ENCODE measurements around the gene SYT14. TPM values are rescaled to one million over a fixed set of nuclear protein-coding genes. Genes with fewer than 3 reads are reported as not detected.
"Not testable (repeated sequence)": the region's sequence is repeated elsewhere in the genome, so short reads cannot be mapped to it uniquely, and the experiment has no call there.

Gene SYT14
- total RNA-seq, 1 experiment from 2014 or later = 12.0 TPM

DNA sequence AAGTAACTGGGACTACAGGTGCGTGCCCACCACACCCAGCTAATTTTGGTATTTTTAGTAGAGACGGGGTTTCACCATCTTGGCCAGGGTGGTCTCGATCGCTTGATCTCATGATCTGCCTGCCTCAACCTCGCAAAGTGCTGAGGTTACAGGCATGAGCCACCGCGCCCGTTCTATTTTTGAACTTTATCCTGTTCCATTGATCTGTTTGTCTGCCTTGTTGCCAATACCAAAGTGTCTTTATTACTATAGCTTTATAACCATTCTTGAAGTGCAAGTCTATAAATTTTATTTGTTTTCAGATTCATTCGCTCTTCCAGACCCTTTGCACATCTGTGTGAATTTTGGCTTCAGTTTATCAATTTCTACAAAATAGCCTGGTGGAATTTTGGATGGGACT, 28.0 kb downstream of the SYT14 start (continued):
- TF ChIP-seq, protein P1, sequence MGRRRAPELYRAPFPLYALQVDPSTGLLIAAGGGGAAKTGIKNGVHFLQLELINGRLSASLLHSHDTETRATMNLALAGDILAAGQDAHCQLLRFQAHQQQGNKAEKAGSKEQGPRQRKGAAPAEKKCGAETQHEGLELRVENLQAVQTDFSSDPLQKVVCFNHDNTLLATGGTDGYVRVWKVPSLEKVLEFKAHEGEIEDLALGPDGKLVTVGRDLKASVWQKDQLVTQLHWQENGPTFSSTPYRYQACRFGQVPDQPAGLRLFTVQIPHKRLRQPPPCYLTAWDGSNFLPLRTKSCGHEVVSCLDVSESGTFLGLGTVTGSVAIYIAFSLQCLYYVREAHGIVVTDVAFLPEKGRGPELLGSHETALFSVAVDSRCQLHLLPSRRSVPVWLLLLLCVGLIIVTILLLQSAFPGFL (CRISPR knock-in tag; IDR thresholded peaks at IDR 0.05; ENCODE audit: borderline replicate concordance) = no peak
- no peak for TF ChIP-seq CREM (CRISPR knock-in tag; IDR thresholded peaks at IDR 0.05)
- TF ChIP-seq, protein P2, sequence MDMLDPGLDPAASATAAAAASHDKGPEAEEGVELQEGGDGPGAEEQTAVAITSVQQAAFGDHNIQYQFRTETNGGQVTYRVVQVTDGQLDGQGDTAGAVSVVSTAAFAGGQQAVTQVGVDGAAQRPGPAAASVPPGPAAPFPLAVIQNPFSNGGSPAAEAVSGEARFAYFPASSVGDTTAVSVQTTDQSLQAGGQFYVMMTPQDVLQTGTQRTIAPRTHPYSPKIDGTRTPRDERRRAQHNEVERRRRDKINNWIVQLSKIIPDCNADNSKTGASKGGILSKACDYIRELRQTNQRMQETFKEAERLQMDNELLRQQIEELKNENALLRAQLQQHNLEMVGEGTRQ (CRISPR knock-in tag; IDR thresholded peaks at IDR 0.05) = no peak
- TF ChIP-seq ZNF671 (CRISPR knock-in tag; IDR thresholded peaks at IDR 0.05) = no peak
- no peak for TF ChIP-seq FOXK1 (CRISPR knock-in tag; IDR thresholded peaks at IDR 0.05)
- TF ChIP-seq NFYB (CRISPR knock-in tag; conservative IDR thresholded peaks at IDR 0.05; ENCODE audit: low read depth) = no peak

DNA sequence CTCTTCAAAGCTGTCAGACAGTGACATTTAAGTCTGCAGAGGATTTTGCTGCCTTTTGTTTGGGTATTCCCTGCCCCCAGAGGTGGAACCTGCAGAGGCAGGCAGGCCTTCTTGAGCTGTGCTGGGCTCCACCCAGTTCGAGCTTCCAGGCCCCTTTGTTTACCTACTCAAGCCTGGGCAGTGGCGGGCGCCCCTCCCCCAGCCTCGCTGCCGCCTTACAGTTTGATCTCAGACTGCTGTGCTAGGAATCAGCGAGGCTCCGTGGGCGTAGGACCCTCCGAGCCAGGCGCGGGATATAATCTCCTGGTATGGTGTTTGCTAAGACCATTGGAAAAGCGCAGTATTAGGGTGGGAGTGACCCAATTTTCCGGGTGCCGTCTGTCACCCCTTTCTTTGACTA, 40.7 kb downstream of the SYT14 start:
- CTCF ChIA-PET = interaction anchor here (0.9 kb wide), 1 partner anchor 79 kb away, joined by 3 read pairs; no protein-coding TSS in a partner anchor
- DNase-seq (ENCODE audit: low spot score) = peak; percentile 15
- Mint-ChIP-seq H3K36me3 (peaks cover 34% of the 10 kb centered on the region), H3K9me3 (peaks cover 36% of the 10 kb centered on the region)
- H3K27me3 Mint-ChIP-seq (ENCODE audit: low read depth); H3K4me3 Mint-ChIP-seq; H3K27ac Mint-ChIP-seq; POLR2A ChIA-PET; H3K4me1 Mint-ChIP-seq; ATAC-seq: not testable (repeated sequence)

DNA sequence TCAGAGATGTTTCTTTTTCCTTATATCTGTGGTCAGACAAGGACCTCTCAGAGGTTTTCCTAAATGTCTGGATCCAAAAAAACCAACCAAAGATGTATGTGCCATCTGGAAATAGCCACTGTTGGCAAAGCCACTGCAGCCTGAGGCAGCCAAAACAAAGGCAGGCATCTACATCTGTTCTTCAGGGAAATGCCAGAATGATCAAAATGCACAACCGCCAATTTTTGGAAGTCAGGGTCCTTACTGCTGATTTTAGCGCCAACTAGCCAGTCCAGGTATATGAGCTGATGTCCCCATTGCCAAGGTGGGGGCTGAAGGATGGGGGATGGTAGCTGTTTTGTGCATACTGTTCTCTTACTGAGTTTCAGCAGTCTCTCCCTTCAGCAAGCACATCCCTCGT, 45.9 kb downstream of the SYT14 start:
- no peak for ATAC-seq
- peaks cover 33% of the 10 kb centered on the region for H3K9me3 Mint-ChIP-seq
- no peaks in the 10 kb centered on the region for H3K27me3 Mint-ChIP-seq (ENCODE audit: low read depth)
- no peak overlapping the region for H3K27ac Mint-ChIP-seq
- peaks cover 26% of the 10 kb centered on the region for H3K36me3 Mint-ChIP-seq
- TF ChIP-seq ATF1 (CRISPR knock-in tag; IDR thresholded peaks at IDR 0.05) (no peak), ZNF121 (CRISPR knock-in tag; IDR thresholded peaks at IDR 0.05) (no peak), NFE2L1 (CRISPR knock-in tag; IDR thresholded peaks at IDR 0.05) (no peak), MXD4 (CRISPR knock-in tag; IDR thresholded peaks at IDR 0.05; ENCODE audit: borderline replicate concordance) (no peak)
- TF ChIP-seq, protein P3, sequence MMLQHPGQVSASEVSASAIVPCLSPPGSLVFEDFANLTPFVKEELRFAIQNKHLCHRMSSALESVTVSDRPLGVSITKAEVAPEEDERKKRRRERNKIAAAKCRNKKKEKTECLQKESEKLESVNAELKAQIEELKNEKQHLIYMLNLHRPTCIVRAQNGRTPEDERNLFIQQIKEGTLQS (CRISPR knock-in tag; conservative IDR thresholded peaks at IDR 0.05) = no peak
- TF ChIP-seq, protein P4, sequence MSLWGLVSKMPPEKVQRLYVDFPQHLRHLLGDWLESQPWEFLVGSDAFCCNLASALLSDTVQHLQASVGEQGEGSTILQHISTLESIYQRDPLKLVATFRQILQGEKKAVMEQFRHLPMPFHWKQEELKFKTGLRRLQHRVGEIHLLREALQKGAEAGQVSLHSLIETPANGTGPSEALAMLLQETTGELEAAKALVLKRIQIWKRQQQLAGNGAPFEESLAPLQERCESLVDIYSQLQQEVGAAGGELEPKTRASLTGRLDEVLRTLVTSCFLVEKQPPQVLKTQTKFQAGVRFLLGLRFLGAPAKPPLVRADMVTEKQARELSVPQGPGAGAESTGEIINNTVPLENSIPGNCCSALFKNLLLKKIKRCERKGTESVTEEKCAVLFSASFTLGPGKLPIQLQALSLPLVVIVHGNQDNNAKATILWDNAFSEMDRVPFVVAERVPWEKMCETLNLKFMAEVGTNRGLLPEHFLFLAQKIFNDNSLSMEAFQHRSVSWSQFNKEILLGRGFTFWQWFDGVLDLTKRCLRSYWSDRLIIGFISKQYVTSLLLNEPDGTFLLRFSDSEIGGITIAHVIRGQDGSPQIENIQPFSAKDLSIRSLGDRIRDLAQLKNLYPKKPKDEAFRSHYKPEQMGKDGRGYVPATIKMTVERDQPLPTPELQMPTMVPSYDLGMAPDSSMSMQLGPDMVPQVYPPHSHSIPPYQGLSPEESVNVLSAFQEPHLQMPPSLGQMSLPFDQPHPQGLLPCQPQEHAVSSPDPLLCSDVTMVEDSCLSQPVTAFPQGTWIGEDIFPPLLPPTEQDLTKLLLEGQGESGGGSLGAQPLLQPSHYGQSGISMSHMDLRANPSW (CRISPR knock-in tag; conservative IDR thresholded peaks at IDR 0.05; ENCODE audit: low read depth) = no peak
- TF ChIP-seq, protein P5, sequence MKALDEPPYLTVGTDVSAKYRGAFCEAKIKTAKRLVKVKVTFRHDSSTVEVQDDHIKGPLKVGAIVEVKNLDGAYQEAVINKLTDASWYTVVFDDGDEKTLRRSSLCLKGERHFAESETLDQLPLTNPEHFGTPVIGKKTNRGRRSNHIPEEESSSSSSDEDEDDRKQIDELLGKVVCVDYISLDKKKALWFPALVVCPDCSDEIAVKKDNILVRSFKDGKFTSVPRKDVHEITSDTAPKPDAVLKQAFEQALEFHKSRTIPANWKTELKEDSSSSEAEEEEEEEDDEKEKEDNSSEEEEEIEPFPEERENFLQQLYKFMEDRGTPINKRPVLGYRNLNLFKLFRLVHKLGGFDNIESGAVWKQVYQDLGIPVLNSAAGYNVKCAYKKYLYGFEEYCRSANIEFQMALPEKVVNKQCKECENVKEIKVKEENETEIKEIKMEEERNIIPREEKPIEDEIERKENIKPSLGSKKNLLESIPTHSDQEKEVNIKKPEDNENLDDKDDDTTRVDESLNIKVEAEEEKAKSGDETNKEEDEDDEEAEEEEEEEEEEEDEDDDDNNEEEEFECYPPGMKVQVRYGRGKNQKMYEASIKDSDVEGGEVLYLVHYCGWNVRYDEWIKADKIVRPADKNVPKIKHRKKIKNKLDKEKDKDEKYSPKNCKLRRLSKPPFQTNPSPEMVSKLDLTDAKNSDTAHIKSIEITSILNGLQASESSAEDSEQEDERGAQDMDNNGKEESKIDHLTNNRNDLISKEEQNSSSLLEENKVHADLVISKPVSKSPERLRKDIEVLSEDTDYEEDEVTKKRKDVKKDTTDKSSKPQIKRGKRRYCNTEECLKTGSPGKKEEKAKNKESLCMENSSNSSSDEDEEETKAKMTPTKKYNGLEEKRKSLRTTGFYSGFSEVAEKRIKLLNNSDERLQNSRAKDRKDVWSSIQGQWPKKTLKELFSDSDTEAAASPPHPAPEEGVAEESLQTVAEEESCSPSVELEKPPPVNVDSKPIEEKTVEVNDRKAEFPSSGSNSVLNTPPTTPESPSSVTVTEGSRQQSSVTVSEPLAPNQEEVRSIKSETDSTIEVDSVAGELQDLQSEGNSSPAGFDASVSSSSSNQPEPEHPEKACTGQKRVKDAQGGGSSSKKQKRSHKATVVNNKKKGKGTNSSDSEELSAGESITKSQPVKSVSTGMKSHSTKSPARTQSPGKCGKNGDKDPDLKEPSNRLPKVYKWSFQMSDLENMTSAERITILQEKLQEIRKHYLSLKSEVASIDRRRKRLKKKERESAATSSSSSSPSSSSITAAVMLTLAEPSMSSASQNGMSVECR (CRISPR knock-in tag; IDR thresholded peaks at IDR 0.05; ENCODE audit: borderline replicate concordance) = no peak
- TF ChIP-seq, protein P6, sequence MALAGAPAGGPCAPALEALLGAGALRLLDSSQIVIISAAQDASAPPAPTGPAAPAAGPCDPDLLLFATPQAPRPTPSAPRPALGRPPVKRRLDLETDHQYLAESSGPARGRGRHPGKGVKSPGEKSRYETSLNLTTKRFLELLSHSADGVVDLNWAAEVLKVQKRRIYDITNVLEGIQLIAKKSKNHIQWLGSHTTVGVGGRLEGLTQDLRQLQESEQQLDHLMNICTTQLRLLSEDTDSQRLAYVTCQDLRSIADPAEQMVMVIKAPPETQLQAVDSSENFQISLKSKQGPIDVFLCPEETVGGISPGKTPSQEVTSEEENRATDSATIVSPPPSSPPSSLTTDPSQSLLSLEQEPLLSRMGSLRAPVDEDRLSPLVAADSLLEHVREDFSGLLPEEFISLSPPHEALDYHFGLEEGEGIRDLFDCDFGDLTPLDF (CRISPR knock-in tag; IDR thresholded peaks at IDR 0.05) = no peak
- TF ChIP-seq, protein P2 (CRISPR knock-in tag; IDR thresholded peaks at IDR 0.05) = no peak
- TF ChIP-seq, protein P7, sequence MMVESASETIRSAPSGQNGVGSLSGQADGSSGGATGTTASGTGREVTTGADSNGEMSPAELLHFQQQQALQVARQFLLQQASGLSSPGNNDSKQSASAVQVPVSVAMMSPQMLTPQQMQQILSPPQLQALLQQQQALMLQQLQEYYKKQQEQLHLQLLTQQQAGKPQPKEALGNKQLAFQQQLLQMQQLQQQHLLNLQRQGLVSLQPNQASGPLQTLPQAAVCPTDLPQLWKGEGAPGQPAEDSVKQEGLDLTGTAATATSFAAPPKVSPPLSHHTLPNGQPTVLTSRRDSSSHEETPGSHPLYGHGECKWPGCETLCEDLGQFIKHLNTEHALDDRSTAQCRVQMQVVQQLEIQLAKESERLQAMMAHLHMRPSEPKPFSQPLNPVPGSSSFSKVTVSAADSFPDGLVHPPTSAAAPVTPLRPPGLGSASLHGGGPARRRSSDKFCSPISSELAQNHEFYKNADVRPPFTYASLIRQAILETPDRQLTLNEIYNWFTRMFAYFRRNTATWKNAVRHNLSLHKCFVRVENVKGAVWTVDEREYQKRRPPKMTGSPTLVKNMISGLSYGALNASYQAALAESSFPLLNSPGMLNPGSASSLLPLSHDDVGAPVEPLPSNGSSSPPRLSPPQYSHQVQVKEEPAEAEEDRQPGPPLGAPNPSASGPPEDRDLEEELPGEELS (CRISPR knock-in tag; IDR thresholded peaks at IDR 0.05) = no peak
- ChIA-PET POLR2A (no interaction called here), CTCF (interaction anchor here (1.2 kb wide), 1 partner anchor 84 kb away, joined by 3 read pairs; no protein-coding TSS in a partner anchor)
- peaks cover 14% of the 10 kb centered on the region for H3K4me1 Mint-ChIP-seq
- no peak overlapping the region for H3K4me3 Mint-ChIP-seq
- DNase-seq (ENCODE audit: low spot score) = no peak

All from WTC11 (cell line).